SK-N-MC (cell line): ENCODE measurements around the gene SNRPA.

ENCODE experiments used
- EZH2 ChIP-seq: fragments of 200-600 bp; sonication (generic); IDR thresholded peaks from one replicate; pipeline ENCODE4 v1.6.1; 2017; ENCODE audit warnings: antibody characterized with exemption
- POLR2AphosphoS5 ChIP-seq: IDR thresholded peaks from 2 replicates; pipeline ENCODE4 v1.6.1; 2012; ENCODE audit warnings: mild to moderate bottlenecking, low read depth, low read length, borderline replicate concordance

GRCh38 chr19:40747536-40747935 is 3.5 kb upstream of the SNRPA start:
- TF ChIP-seq POLR2AphosphoS5 = no peak
- no peak for TF ChIP-seq EZH2
